ENCODE results near the gene SPDEF.

DNA sequence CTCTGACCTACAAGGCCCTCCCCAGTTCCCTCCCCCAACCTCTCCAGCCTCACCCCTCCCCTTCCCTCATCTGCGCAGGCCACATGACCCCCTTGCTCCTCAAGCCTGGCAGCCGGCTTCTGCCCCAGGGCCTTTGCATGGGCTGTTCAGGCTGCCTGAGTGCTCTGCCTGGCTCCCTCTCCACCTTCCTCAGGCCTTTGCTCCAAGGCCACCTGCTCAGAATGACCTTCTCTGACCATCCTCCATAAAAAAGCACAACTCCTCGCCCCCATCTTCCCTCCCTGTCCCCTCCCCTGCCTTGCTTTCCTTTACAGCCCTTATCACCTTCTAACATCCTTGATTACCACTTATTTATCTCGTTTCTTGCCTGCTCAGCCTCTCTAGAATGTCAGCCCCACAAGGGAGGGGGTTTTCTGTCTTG is 38.7 kb downstream of the SPDEF start:
- TF ChIP-seq POLR2AphosphoS5 (IDR thresholded peaks at IDR 0.05; ENCODE audit: borderline replicate concordance, low read depth, low read length): no peak
- no peak for TF ChIP-seq EZH2 (IDR thresholded peaks at IDR 0.05)
- TF ChIP-seq FOXP2 (optimal IDR thresholded peaks at IDR 0.05; ENCODE audit: control extremely low read depth, extremely low read length, insufficient read depth): no peak
